Mucosa of descending colon (tissue), 3 donors: Measurements from ENCODE around the gene ANKRD17. TPM values are rescaled to one million over a fixed set of nuclear protein-coding genes. Genes with fewer than 3 reads are reported as not detected.

Source experiments
- ATAC-seq: fragments of 200-7000 bp; cut with Tn5 transposase; one replicate; pipeline ENCODE4 v1.9.1; 2020; ENCODE audit warnings: mild to moderate bottlenecking, moderate library complexity
- DNase-seq, 3 donors: peaks; one replicate each; pipeline ENCODE4 v3.0.0-alpha.2; 2020
- H3K36me3 ChIP-seq: fragments of 200-600 bp; one replicate; pipeline ENCODE4 v1.8.0; 2021; ENCODE audit warnings: low read depth, mild to moderate bottlenecking
- H3K4me1 ChIP-seq: fragments of 200-600 bp; one replicate; pipeline ENCODE4 v1.8.0; 2021; ENCODE audit warnings: low read depth, mild to moderate bottlenecking
- H3K4me3 ChIP-seq: fragments of 200-600 bp; one replicate; pipeline ENCODE4 v1.8.0; 2021; ENCODE audit warnings: mild to moderate bottlenecking
- H3K9me3 ChIP-seq: fragments of 200-600 bp; one replicate; pipeline ENCODE4 v1.8.0; 2021; ENCODE audit warnings: mild to moderate bottlenecking
- CTCF ChIP-seq: fragments of 200-600 bp; IDR thresholded peaks from one replicate; pipeline ENCODE4 v1.8.0; 2022; ENCODE audit warnings: antibody characterized with exemption, mild to moderate bottlenecking
- intact Hi-C, 2 donors: fragments of 100-400 bp; cut with DNase I in 1 of 2; cut with micrococcal nuclease in 1 of 2; formaldehyde crosslinking; loops; one replicate each; pipeline versions ENCODE4 v1.11.0 to v1.11.1; 2022; cut with DNase I, micrococcal nuclease
- total RNA-seq, 3 donors: library from RNA; stranded (reverse); fragmentation: NEBNext Ultra II Directional in 2 of 3; extraction: Animal tissue kit (Norgen Biotek cat#: 25700) in 2 of 3; gene quantifications; one replicate each; pipeline versions ENCODE4 v1.2.1 to v1.2.4, GENCODE V29; 2021 to 2023
- donor health status: DM: no; HTN: no; CAD: no; lungs with moderate emphysema.
- donor health status: DM: no; HTN: no; CAD: no.
- donor health status: DM: no; HTN: yes; CAD: no.

ANKRD17 gene
- total RNA-seq, 3 donors from 2014 or later: 62.4 to 75.3 (median 70.4) TPM

- intact Hi-C loops: loop anchor here in 1 of 2 donors (10.0 kb wide), 1 partner anchor 97 kb away; no protein-coding TSS in a partner anchor
- H3K4me3 ChIP-seq: no peak overlapping the region
- DNase-seq (no peak), ATAC-seq (no peak)
- H3K4me1 ChIP-seq: peaks cover 28% of the 10 kb centered on the region
- no peaks in the 10 kb centered on the region for H3K9me3 ChIP-seq
- no peaks in the 10 kb centered on the region for H3K36me3 ChIP-seq
- TF ChIP-seq CTCF: no peak
Observed at GRCh38 chr4:73251384-73251783, 7.2 kb downstream of the ANKRD17 start.

- Histone ChIP-seq H3K4me1 (peaks cover 22% of the 10 kb centered on the region), H3K4me3 (no peak overlapping the region), H3K36me3 (no peaks in the 10 kb centered on the region), H3K9me3 (no peaks in the 10 kb centered on the region)
- TF ChIP-seq CTCF: no peak
- DNase-seq (no peak), ATAC-seq (no peak)
- intact Hi-C loops: loop anchor here in 1 of 2 donors (10.0 kb wide), 1 partner anchor 96 kb away; no protein-coding TSS in a partner anchor
Observed at GRCh38 chr4:73250642-73251041, 8.0 kb downstream of the ANKRD17 start.

GRCh38 chr4:73248821-73249220 lies 9.8 kb downstream of the ANKRD17 start:
- Histone ChIP-seq H3K4me3 (no peak overlapping the region), H3K36me3 (no peaks in the 10 kb centered on the region), H3K4me1 (peaks cover 15% of the 10 kb centered on the region), H3K9me3 (no peaks in the 10 kb centered on the region)
- DNase-seq (no peak), ATAC-seq (no peak)
- TF ChIP-seq CTCF: no peak
- intact Hi-C loops: loop anchor here in 1 of 2 donors (10.0 kb wide), 1 partner anchor 174 kb away; no protein-coding TSS in a partner anchor

- H3K36me3 ChIP-seq: no peaks in the 10 kb centered on the region
- intact Hi-C loops: loop anchor here in 1 of 2 donors (10.0 kb wide), 1 partner anchor 174 kb away; no protein-coding TSS in a partner anchor
- ATAC-seq (no peak), DNase-seq (no peak)
- H3K4me1 ChIP-seq: peaks cover 15% of the 10 kb centered on the region
- TF ChIP-seq CTCF: no peak
- H3K4me3 ChIP-seq: no peak overlapping the region
- no peaks in the 10 kb centered on the region for H3K9me3 ChIP-seq
Observed at GRCh38 chr4:73248416-73248815, 10.2 kb downstream of the ANKRD17 start.

GRCh38 chr4:73247100-73247499 lies 11.5 kb downstream of the ANKRD17 start:
- Histone ChIP-seq H3K9me3 (no peaks in the 10 kb centered on the region), H3K4me3 (no peak overlapping the region), H3K4me1 (peaks cover 11% of the 10 kb centered on the region), H3K36me3 (no peaks in the 10 kb centered on the region)
- DNase-seq (no peak), ATAC-seq (no peak)
- intact Hi-C loops: loop anchor here in 1 of 2 donors (10.0 kb wide), 1 partner anchor 172 kb away; no protein-coding TSS in a partner anchor
- no peak for TF ChIP-seq CTCF
